ENCODE measurements around the gene PPFIBP1. TPM values are rescaled to one million over a fixed set of nuclear protein-coding genes. Genes with fewer than 3 reads are reported as not detected.
"Not testable (repeated sequence)": the region's sequence is repeated elsewhere in the genome, so short reads cannot be mapped to it uniquely, and the experiment has no call there.

Gene PPFIBP1
- total RNA-seq, 1 donor from 2014 or later = 81.5 TPM

DNA sequence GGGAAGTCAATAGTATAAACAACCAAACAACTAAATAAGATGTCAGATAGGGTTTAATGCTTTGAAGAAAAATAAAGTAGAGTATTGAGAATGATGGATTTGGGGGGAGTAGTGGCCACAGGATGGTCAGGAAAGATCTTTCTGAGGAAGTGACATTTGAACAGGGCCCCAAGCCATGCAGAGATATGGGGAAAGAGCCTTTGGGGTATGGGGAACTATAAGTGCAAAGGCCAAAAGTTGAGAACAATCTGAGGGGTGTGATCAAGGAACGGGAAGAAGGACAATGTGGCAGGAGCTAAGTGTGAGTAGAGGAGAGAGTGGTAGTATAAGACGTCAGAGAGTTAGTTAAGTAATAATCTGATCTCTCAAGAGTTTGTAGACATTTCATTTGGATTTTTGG is 188.0 kb downstream of the PPFIBP1 start:
- peak overlapping the region; percentile 93 for H3K4me3 ChIP-seq (ENCODE audit: low read depth, low read length)
- DNase-seq (ENCODE audit: low read depth) = no peak

DNA sequence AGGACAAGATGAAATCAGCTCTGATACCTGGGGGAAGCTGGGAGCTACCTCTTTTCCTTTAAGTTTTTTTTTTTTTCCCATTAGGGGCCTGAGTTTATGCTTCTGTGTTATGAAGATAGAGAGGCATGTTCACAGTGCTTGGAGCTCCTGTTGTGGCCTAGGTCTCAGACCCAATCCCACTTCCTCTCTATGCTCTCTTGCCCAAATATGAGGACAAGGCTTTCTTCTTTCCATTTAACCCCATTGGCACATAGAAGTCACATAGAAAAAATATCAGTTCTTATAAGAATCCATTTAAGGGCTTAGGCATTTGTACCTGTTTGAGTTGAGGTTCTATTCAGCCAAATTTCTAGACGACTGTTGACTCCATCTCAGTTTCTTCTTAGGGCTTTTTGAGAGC is 199.2 kb downstream of the PPFIBP1 start:
- DNase-seq (ENCODE audit: low read depth) = no peak
- no peak overlapping the region for H3K4me3 ChIP-seq (ENCODE audit: low read depth, low read length)
- TF ChIP-seq, protein P1, sequence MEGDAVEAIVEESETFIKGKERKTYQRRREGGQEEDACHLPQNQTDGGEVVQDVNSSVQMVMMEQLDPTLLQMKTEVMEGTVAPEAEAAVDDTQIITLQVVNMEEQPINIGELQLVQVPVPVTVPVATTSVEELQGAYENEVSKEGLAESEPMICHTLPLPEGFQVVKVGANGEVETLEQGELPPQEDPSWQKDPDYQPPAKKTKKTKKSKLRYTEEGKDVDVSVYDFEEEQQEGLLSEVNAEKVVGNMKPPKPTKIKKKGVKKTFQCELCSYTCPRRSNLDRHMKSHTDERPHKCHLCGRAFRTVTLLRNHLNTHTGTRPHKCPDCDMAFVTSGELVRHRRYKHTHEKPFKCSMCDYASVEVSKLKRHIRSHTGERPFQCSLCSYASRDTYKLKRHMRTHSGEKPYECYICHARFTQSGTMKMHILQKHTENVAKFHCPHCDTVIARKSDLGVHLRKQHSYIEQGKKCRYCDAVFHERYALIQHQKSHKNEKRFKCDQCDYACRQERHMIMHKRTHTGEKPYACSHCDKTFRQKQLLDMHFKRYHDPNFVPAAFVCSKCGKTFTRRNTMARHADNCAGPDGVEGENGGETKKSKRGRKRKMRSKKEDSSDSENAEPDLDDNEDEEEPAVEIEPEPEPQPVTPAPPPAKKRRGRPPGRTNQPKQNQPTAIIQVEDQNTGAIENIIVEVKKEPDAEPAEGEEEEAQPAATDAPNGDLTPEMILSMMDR (conservative IDR thresholded peaks at IDR 0.05; ENCODE audit: low read depth, low read length) = no peak

More for the DNA sequence above, 188.0 kb downstream of the PPFIBP1 start:
- TF ChIP-seq, protein P1 (conservative IDR thresholded peaks at IDR 0.05; ENCODE audit: low read depth, low read length) = no peak

DNA sequence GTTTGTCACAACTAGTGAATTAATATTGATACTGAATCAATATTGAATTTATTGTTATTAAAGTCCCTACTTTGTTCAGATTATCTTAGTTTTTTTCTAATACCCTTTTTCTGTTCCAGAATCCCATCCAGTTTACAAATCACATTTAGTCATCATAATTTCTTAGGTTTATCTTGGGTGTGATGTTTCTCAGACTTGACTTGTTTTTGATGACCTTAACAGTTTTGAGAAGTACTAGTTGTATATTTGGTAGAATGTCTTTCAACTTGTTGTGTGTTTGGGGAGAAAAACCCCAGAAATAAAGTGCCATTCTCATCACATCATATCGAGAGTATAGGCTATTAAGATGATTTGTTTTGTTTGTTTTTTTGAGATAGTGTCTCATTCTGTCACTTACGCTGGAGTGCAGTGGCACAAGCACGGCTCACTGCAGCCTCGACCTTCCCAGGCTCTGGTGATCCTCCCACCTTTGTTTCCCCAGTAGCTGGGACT is 206.1 kb downstream of the PPFIBP1 start:
- H3K4me3 ChIP-seq (ENCODE audit: low read depth, low read length) = no peak overlapping the region
- no peak for DNase-seq (ENCODE audit: low read depth)
- TF ChIP-seq, protein P1 (conservative IDR thresholded peaks at IDR 0.05; ENCODE audit: low read depth, low read length) = no peak

DNA sequence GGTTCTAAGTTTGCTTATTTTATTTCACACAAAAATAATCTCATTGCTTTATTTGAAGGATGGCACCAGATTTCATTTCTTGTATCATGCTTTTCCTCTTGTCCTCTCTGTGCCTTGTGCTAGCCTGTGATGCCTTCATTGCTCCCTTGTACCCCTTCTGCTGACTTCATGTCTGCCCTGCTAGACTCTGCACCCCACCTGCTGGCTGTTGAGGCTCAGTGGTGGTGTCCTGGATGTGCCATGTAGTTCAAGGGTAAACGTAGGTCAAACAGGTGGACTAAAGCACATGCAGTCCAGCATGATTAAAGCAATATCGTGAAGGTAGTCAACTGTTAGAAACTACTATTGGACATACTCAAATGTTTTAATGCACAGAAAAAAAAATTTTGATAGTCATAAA is 208.3 kb downstream of the PPFIBP1 start:
- no peak for DNase-seq (ENCODE audit: low read depth)
- H3K4me3 ChIP-seq (ENCODE audit: low read depth, low read length) = no peak overlapping the region
- TF ChIP-seq, protein P1 (conservative IDR thresholded peaks at IDR 0.05; ENCODE audit: low read depth, low read length) = peak; percentile 63

DNA sequence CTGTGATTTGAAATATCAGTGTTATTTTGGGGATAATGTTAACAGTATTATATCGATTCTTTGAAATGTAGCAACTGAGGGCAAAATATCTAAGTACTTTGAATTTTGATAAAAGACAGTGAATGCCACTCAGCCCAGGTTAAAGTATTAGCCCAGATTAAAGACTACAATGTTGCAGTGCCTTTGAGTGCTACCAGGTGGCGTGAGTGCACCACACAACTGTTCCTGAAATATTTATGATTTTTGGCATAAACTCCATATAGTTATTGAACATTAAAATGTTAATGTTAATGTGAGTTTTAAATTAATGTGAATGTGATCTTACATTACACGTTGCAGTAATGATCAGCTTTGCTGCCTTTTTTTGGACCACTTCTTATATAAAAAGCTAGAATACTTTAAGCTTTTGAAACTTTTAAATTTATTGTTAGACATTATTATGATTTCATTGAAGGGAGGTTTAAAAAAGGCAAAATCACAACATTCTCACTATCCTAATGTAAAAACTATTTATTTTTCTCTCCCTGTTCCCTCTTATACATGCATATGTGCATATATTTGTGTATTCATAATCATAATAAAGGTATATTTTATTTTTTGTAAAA is 209.1 kb downstream of the PPFIBP1 start:
- H3K4me3 ChIP-seq (ENCODE audit: low read depth, low read length) = no peak overlapping the region
- TF ChIP-seq, protein P1 (conservative IDR thresholded peaks at IDR 0.05; ENCODE audit: low read depth, low read length) = peak; percentile 95
- no peak for DNase-seq (ENCODE audit: low read depth)

DNA sequence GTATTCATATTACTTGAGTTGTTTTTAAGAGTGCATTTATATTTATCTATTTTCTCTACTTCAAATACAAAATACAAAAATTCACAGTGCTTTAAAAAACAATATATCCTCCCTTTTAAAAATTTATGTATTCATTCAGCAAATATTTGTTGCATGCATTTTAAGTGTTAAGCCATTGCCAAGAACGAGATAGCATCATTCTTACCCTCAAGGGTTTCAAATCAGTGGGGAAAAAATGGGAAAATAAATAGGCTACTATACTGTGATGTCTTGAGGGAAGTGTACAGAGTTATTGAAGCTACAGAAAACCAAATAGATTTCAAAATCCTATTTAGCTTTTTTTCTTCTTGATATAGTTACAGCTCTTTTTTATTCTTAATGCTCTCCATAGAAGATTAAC is 209.8 kb downstream of the PPFIBP1 start:
- TF ChIP-seq, protein P1 (conservative IDR thresholded peaks at IDR 0.05; ENCODE audit: low read depth, low read length) = no peak
- DNase-seq (ENCODE audit: low read depth) = no peak
- no peak overlapping the region for H3K4me3 ChIP-seq (ENCODE audit: low read depth, low read length)

DNA sequence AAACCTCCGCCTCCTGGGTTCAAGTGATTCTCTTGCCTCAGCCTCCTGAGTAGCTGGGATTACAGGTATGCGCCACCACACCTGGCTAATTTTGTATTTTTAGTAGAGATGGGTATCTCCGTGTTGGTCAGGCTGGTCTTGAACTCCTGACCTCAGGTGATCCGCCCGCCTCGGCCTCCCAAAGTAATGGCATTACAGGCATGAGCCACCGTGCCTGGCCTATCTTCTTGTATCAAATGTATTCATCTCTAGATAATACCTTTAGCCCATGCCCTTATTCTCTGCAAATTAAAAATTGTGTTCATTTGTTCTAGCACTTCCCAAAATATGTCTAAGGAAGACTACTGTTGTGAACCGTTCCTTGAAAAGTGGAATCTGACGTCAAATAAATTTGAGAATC is 210.3 kb downstream of the PPFIBP1 start:
- DNase-seq (ENCODE audit: low read depth); H3K4me3 ChIP-seq (ENCODE audit: low read depth, low read length): not testable (repeated sequence)
